Thyroid gland (tissue), 4 donors: ENCODE results near the gene MDM2.

Experiments
- POLR2A ChIP-seq, 2 donors: fragments of 450-650 bp; IDR thresholded peaks; one replicate each; pipeline ENCODE4 v1.6.1; 2017; ENCODE audit warnings: antibody characterized with exemption in 2 of 2, mild to moderate bottlenecking in 2 of 2, moderate library complexity in 1 of 2
- TF ChIP-seq, protein P1 (sequence below), 6 experiments: fragments of 200-600 bp in 3 of 6; fragments of 450-650 bp in 3 of 6; sonication (generic) in 3 of 6; IDR thresholded peaks; one replicate each; pipeline ENCODE4 v1.5.1; 2016 to 2019; ENCODE audit warnings: antibody characterized with exemption in 6 of 6, mild to moderate bottlenecking in 2 of 6, inconsistent platforms in 1 of 6, moderate library complexity in 1 of 6

DNA sequence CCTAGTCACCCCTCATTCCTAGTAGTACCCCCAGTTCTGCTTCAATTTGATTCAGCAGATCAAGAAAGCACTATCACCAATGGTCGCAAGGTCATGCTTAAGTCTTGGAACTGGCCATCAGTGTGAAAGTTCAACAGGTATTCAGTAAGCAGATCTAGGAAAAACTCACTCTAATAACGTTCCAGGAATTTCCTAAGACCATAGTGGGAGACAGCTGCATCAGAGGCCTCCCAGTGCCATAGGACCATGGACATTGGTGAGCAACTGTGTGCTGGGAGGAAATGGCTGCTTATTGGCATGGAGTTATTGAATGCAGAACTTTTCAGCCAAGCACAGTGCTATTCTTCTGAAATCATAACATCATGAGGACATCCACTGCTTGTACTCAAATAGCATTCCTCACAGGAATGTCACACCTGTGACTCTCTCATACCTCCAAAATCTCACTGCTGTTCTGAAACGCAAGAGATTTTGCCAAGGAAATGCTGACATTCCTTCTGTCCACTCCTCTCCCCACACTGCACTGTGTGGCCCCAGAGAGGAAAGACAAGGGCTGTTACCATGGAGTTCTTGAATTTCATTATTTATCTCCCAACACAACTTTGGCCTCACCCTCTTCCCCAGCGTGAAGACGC is 30.9 kb upstream of the MDM2 start:
- TF ChIP-seq POLR2A (IDR thresholded peaks at IDR 0.05) = no peak
- TF ChIP-seq, protein P1, sequence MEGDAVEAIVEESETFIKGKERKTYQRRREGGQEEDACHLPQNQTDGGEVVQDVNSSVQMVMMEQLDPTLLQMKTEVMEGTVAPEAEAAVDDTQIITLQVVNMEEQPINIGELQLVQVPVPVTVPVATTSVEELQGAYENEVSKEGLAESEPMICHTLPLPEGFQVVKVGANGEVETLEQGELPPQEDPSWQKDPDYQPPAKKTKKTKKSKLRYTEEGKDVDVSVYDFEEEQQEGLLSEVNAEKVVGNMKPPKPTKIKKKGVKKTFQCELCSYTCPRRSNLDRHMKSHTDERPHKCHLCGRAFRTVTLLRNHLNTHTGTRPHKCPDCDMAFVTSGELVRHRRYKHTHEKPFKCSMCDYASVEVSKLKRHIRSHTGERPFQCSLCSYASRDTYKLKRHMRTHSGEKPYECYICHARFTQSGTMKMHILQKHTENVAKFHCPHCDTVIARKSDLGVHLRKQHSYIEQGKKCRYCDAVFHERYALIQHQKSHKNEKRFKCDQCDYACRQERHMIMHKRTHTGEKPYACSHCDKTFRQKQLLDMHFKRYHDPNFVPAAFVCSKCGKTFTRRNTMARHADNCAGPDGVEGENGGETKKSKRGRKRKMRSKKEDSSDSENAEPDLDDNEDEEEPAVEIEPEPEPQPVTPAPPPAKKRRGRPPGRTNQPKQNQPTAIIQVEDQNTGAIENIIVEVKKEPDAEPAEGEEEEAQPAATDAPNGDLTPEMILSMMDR (IDR thresholded peaks at IDR 0.05) = no peak
